ENCODE data around the gene LNX1.

- TF ChIP-seq ZBTB26 (CRISPR knock-in tag; IDR thresholded peaks at IDR 0.05) (no peak), TCF7 (IDR thresholded peaks at IDR 0.05; ENCODE audit: borderline replicate concordance) (no peak), ZSCAN32 (CRISPR knock-in tag; IDR thresholded peaks at IDR 0.05) (peak; percentile 34; the same call in 1 of the 2 replicates), GABPB1 (CRISPR knock-in tag; IDR thresholded peaks at IDR 0.05) (no peak), CREB1 (IDR thresholded peaks at IDR 0.05) (no peak), CREB1 (CRISPR knock-in tag; IDR thresholded peaks at IDR 0.05) (no peak), TAF1 (IDR thresholded peaks at IDR 0.05; ENCODE audit: control insufficient read depth, extremely low read depth, insufficient read depth, low read length, severe bottlenecking) (no peak), CTCF (IDR thresholded peaks at IDR 0.05 in 2 of 3, conservative IDR thresholded peaks at IDR 0.05 in 1 of 3; ENCODE audit: insufficient read depth in 2 of 3, low read depth in 1 of 3, low read length in 3 of 3) (no peak), PTBP1 (IDR thresholded peaks at IDR 0.05; ENCODE audit: low read depth, low read length) (no peak), TCF3 (CRISPR knock-in tag; IDR thresholded peaks at IDR 0.05) (no peak), RNF2 (IDR thresholded peaks at IDR 0.05) (no peak), GABPA (tag; conservative IDR thresholded peaks at IDR 0.05; ENCODE audit: low read depth) (no peak)
- TF ChIP-seq, protein P1, sequence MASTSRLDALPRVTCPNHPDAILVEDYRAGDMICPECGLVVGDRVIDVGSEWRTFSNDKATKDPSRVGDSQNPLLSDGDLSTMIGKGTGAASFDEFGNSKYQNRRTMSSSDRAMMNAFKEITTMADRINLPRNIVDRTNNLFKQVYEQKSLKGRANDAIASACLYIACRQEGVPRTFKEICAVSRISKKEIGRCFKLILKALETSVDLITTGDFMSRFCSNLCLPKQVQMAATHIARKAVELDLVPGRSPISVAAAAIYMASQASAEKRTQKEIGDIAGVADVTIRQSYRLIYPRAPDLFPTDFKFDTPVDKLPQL (IDR thresholded peaks at IDR 0.05; ENCODE audit: extremely low read depth, insufficient read length), result no peak
- TF ChIP-seq, protein P2, sequence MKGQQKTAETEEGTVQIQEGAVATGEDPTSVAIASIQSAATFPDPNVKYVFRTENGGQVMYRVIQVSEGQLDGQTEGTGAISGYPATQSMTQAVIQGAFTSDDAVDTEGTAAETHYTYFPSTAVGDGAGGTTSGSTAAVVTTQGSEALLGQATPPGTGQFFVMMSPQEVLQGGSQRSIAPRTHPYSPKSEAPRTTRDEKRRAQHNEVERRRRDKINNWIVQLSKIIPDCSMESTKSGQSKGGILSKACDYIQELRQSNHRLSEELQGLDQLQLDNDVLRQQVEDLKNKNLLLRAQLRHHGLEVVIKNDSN (CRISPR knock-in tag; IDR thresholded peaks at IDR 0.05), result no peak
These were observed 15.7 kb downstream of the LNX1 start for GRCh38 chr4:53575552-53575951.
